Glutamatergic neuron (in vitro differentiated cells): ENCODE measurements around the gene TRAK1. TPM values are rescaled to one million over a fixed set of nuclear protein-coding genes. Genes with fewer than 3 reads are reported as not detected.
"Not testable (repeated sequence)": the region's sequence is repeated elsewhere in the genome, so short reads cannot be mapped to it uniquely, and the experiment has no call there.

Experiments
- DNase-seq: peaks from one replicate; pipeline ENCODE4 v3.0.0; 2022
- H3K27ac Mint-ChIP-seq: one replicate; pipeline ENCODE4 v1.8.0; 2020; ENCODE audit warnings: mild to moderate bottlenecking, mixed read lengths, inconsistent platforms; ENCODE audit not compliant: unreplicated experiment
- H3K27me3 Mint-ChIP-seq: one replicate; pipeline ENCODE4 v1.8.0; 2020; ENCODE audit warnings: mild to moderate bottlenecking, moderate library complexity, mixed read lengths, inconsistent platforms; ENCODE audit not compliant: unreplicated experiment
- H3K36me3 Mint-ChIP-seq: one replicate; pipeline ENCODE4 v1.8.0; 2020; ENCODE audit warnings: mild to moderate bottlenecking, mixed read lengths, inconsistent platforms; ENCODE audit not compliant: unreplicated experiment
- H3K4me1 Mint-ChIP-seq: one replicate; pipeline ENCODE4 v1.8.0; 2020; ENCODE audit warnings: mild to moderate bottlenecking, low read depth, mixed read lengths, inconsistent platforms; ENCODE audit not compliant: unreplicated experiment
- H3K4me3 Mint-ChIP-seq: one replicate; pipeline ENCODE4 v1.8.0; 2020; ENCODE audit warnings: mild to moderate bottlenecking, mixed read lengths, inconsistent platforms; ENCODE audit not compliant: unreplicated experiment
- H3K9me3 Mint-ChIP-seq: one replicate; pipeline ENCODE4 v1.8.0; 2020; ENCODE audit warnings: mild to moderate bottlenecking, moderate library complexity, mixed read lengths, inconsistent platforms; ENCODE audit not compliant: unreplicated experiment
- total RNA-seq: library from RNA; stranded (reverse); fragmentation: NEBNext Ultra II Directional; extraction: Animal tissue kit (Norgen Biotek cat#: 25700); gene quantifications from one replicate; pipeline ENCODE4 v1.2.1, GENCODE V29; 2021; ENCODE audit not compliant: unreplicated experiment
- TF ChIP-seq, protein P1 (sequence below): fragments of 200-600 bp; sonication (generic); IDR thresholded peaks from one replicate; pipeline ENCODE4 v1.5.0; 2021; ENCODE audit not compliant: partially characterized antibody, unreplicated experiment

TRAK1 gene
- total RNA-seq, 1 donor from 2014 or later, result 308 TPM

- H3K4me1 Mint-ChIP-seq, result peaks cover 43% of the 10 kb centered on the region
- H3K27ac Mint-ChIP-seq, result peak overlapping the region; percentile 3
- H3K36me3 Mint-ChIP-seq, result peaks cover 7% of the 10 kb centered on the region
- peaks cover 20% of the 10 kb centered on the region for H3K27me3 Mint-ChIP-seq
- TF ChIP-seq, protein P1, sequence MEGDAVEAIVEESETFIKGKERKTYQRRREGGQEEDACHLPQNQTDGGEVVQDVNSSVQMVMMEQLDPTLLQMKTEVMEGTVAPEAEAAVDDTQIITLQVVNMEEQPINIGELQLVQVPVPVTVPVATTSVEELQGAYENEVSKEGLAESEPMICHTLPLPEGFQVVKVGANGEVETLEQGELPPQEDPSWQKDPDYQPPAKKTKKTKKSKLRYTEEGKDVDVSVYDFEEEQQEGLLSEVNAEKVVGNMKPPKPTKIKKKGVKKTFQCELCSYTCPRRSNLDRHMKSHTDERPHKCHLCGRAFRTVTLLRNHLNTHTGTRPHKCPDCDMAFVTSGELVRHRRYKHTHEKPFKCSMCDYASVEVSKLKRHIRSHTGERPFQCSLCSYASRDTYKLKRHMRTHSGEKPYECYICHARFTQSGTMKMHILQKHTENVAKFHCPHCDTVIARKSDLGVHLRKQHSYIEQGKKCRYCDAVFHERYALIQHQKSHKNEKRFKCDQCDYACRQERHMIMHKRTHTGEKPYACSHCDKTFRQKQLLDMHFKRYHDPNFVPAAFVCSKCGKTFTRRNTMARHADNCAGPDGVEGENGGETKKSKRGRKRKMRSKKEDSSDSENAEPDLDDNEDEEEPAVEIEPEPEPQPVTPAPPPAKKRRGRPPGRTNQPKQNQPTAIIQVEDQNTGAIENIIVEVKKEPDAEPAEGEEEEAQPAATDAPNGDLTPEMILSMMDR, result no peak
- peak overlapping the region; percentile 22 for H3K4me3 Mint-ChIP-seq
- DNase-seq, result no peak
- H3K9me3 Mint-ChIP-seq, result peaks cover 33% of the 10 kb centered on the region
Observed at GRCh38 chr3:42102571-42102970, 11.4 kb downstream of the TRAK1 start.

- Mint-ChIP-seq H3K27me3 (peaks cover 13% of the 10 kb centered on the region), H3K9me3 (peaks cover 27% of the 10 kb centered on the region), H3K4me1 (peaks cover 36% of the 10 kb centered on the region)
- H3K36me3 Mint-ChIP-seq, DNase-seq, H3K27ac Mint-ChIP-seq, H3K4me3 Mint-ChIP-seq: not testable (repeated sequence)
Observed at GRCh38 chr3:42103921-42104665, 12.9 kb downstream of the TRAK1 start.

DNA sequence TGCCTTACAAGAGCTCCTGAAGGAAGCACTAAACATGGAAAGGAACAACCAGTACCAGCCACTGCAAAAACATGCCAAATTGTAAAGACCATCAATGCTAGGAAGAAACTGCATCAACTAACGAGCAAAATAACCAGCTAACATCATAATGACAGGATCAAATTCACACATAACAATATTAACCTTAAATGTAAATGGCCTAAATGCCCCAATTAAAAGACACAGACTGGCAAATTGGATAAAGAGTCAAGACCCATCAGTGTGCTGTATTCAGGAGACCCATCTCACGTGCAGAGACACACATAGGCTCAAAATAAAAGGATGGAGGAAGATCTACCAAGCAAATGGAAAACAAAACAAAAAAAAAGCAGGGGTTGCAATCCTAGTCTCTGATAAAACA, 14.8 kb downstream of the TRAK1 start:
- H3K4me1 Mint-ChIP-seq, result peaks cover 34% of the 10 kb centered on the region
- not testable (repeated sequence) for H3K27ac Mint-ChIP-seq, DNase-seq, H3K4me3 Mint-ChIP-seq, H3K36me3 Mint-ChIP-seq
- peaks cover 14% of the 10 kb centered on the region for H3K27me3 Mint-ChIP-seq
- peaks cover 29% of the 10 kb centered on the region for H3K9me3 Mint-ChIP-seq

GRCh38 chr3:42106646-42107045, 15.5 kb downstream of the TRAK1 start:
- no peak overlapping the region for H3K4me3 Mint-ChIP-seq
- no peak overlapping the region for H3K27ac Mint-ChIP-seq
- peaks cover 15% of the 10 kb centered on the region for H3K27me3 Mint-ChIP-seq
- peaks cover 27% of the 10 kb centered on the region for H3K9me3 Mint-ChIP-seq
- H3K36me3 Mint-ChIP-seq, result peaks cover 7% of the 10 kb centered on the region
- no peak for DNase-seq
- TF ChIP-seq, protein P1, result no peak
- H3K4me1 Mint-ChIP-seq, result peaks cover 27% of the 10 kb centered on the region

DNA sequence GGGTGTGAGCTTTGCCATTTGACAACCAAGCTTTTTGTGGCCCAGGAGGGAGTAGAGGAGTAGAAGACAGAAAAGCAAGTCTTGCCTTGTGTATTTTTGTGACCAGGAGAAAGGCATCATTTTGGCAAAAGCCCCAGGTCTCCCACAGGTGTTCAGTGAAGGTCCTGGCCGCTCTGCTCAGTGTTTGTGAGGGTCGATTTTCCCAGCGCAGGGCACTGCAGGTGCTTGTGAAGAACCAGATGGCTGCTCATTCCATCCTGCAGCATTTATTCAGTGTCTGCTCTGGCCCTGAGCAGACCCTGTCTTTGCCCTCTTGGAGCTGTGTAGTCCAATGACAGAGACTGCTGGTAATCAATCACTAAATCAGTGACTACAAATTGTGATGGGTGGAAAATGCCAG, 19.5 kb downstream of the TRAK1 start:
- DNase-seq, result no peak
- H3K36me3 Mint-ChIP-seq, result peaks cover under 1% of the 10 kb centered on the region

More for the DNA sequence above, 19.5 kb downstream of the TRAK1 start:
- TF ChIP-seq, protein P1, result no peak
- H3K27me3 Mint-ChIP-seq, result peaks cover 15% of the 10 kb centered on the region
- H3K4me3 Mint-ChIP-seq, result no peak overlapping the region
- peaks cover 16% of the 10 kb centered on the region for H3K4me1 Mint-ChIP-seq
- no peak overlapping the region for H3K27ac Mint-ChIP-seq
- H3K9me3 Mint-ChIP-seq, result peaks cover 15% of the 10 kb centered on the region
